HG02973 (cell line): ENCODE measurements around the gene SGMS1.
"Not testable (repeated sequence)": the region's sequence is repeated elsewhere in the genome, so short reads cannot be mapped to it uniquely, and the experiment has no call there.

Experiments
- ATAC-seq: cut with Tn5 transposase; IDR thresholded peaks from one replicate; pipeline ENCODE4 v1.9.1; 2021; ENCODE audit warnings: moderate library complexity; ENCODE audit not compliant: unreplicated experiment

The SGMS1 gene

DNA sequence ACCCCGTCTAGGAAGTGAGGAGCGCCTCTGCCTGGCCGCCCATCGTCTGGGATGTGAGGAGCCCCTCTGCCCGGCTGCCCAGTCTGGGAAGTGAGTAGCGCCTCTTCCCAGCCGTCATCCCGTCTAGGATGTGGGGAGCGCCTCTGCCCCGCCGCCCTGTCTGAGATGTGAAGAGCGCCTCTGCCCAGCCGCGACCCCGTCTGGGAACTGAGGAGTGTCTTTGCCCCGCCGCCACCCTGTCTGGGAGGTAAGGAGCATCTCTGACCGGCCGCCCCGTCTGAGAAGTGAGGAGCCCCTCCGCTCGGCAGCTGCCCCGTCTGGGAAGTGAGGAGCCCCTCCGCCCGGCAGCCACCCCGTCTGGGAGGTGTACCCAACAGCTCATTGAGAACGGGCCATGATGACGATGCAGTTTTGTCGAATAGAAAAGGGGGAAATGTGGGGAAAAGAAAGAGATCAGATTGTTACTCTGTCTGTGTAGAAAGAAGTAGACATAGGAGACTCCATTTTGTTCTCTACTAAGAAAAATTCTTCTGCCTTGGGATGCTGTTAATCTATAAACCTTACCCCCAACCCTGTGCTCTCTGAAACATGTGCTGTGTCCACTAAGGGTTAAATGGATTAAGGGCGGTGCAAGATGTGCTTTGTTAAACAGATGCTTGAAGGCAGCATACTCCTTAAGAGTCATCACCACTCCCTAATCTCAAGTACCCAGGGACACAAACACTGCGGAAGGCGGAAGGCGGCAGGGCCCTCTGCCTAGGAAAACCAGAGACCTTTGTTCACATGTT is 267.9 kb downstream of the SGMS1 start:
- ATAC-seq = not testable (repeated sequence)

DNA sequence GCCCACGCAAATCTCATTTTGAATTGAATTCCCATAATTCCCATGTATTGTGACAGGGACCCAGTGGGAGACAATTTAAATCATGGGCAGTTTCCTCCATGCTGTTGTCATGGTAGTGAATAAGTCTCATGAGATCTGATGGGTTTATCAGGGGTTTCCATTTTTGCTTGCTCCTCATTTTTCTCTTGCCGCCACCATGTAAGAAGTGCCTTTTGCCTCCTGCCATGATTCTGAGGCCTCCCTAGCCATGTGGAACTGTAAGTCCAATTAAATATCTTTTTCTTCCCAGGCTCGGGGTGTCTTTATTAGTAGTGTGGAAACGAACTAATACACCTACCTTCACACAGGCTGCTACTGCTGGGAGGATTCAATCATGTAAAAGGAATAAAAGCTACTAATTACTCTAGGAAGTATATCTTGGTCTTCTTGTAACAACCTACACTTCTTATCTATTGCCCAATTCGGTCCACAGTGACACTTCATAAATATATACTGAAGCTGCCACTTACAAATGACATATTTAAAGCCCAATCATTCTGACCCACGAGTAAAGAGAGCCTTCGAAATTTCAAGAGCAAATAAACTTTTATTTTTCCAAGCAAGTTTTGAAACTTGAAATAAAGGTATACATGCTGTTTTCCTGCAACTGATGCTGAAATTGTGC is 272.1 kb downstream of the SGMS1 start:
- no peak for ATAC-seq

DNA sequence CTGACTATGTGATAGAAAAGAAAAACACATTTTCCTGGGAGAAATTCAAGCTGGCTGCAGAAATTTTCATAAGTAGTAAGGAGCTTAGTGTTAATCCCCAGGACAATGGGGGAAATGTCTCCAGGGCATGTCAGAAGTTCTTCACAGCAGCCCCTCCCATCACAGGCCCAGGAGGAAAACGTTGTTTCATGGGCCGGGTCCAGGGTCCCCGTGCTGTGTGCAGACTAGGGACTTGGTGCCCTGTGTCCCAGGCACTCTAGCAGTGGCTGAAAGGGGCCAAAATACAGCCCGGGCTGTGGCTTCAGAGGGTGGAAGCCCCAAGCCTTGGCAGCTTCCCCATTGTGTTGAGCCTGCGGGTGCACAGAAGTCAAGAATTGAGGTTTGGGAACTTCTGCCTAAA is 273.4 kb downstream of the SGMS1 start:
- ATAC-seq = no peak

- no peak for ATAC-seq
Measured at GRCh38 chr10:50349554-50349953, 274.2 kb downstream of the SGMS1 start.

GRCh38 chr10:50347394-50347802 is 276.4 kb downstream of the SGMS1 start:
- peak; percentile 84 for ATAC-seq

DNA sequence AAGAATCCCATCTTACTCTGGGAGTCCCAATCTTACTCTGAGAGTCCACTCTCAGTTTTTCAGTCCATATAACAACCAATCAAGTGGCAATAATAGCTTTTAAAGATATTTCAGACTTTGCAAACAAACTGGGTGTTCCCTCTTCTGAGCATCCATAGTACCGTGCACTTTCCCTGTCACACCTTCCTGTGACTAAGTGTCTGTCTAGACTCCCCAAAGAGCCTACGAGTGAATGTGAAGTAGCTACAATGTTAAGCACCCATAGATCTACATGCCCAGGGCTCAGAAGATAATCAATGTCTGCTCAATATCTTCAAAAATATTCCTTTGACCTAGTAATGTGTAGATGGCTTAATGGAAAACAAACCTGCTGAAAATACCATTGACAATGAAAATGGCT is 276.8 kb downstream of the SGMS1 start:
- ATAC-seq = no peak

DNA sequence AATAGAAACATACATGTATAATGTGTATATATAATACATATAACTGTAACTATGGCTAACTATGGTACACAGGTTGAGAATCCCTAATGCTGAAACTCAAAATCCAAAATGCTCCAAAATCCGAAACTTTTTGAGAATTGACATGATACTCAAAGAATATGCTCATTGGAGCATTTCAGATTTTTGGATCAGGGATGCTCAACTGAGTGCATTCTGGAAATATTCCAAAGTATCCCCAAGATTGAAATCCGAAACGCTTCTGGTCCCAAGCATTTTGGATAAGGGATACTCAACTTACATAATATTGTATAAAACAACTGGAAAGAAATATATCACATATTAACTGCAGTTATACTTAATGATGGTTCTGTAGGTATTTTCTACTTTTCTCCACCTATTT is 278.2 kb downstream of the SGMS1 start:
- no peak for ATAC-seq

GRCh38 chr10:50343702-50344331 is 279.9 kb downstream of the SGMS1 start:
- ATAC-seq = no peak

DNA sequence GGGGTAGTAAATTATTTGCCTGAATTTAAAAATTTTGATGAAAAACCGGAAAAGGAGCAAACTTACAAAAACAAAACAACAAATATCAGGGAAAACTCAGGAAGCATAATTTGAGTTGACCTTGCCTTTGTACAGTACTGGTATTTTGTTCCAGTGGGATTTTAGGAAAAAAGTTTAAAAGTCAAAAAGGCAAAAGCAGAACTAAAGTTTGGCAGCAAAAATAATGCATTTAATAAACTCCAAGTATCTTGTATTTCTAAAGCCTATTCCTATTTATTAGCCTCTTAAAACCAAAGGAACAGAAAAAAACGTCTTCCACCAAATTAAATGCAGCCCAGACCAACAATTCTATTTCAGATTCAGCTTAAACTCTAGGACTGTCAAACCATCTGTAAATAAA is 281.8 kb downstream of the SGMS1 start:
- ATAC-seq = no peak

DNA sequence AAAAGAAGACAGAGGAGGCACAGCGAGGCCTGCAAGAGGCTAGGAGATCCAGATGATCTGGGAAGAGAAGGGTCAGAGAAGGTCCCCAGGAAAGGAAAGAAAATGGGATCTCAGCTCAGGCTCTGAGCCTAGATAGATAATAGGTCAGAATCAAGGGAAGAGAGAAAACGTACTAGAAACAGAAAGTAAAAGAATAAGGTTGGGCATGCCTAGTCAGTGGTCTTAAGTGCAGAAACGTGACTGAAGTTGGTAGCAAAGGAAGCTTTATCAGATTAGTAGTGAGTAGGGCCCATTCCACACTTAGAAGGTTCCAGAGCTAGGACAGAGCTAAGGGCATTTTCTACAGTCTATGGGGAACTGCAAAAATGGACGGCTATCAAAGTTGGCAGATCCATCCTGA is 287.6 kb downstream of the SGMS1 start:
- ATAC-seq = no peak

GRCh38 chr10:50335397-50335796 is 288.4 kb downstream of the SGMS1 start:
- no peak for ATAC-seq

DNA sequence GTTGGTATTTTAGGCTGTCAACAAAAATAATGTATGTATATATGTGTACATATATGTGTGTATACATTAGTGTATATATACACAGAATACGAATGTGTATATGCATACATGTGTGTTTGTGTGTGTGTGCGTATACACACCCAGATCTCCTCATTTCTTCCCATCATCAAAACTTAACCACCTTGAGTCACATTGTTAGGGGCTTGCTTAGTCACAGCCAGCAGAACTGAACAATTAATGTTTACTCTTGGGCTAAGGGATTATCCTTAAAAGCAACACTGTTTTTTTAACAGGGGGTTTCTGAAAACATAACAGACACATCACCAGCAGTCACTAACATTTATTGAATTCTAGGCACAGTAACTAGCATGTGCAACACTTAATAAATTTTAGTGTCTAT is 289.5 kb downstream of the SGMS1 start:
- no peak for ATAC-seq

- no peak for ATAC-seq
Measured at GRCh38 chr10:50333872-50334271, 289.9 kb downstream of the SGMS1 start.

GRCh38 chr10:50332108-50332842 is 291.5 kb downstream of the SGMS1 start:
- ATAC-seq = no peak

GRCh38 chr10:50331486-50331885 is 292.3 kb downstream of the SGMS1 start:
- ATAC-seq = no peak

- ATAC-seq = no peak
Measured at GRCh38 chr10:50326757-50327701, 296.7 kb downstream of the SGMS1 start.

DNA sequence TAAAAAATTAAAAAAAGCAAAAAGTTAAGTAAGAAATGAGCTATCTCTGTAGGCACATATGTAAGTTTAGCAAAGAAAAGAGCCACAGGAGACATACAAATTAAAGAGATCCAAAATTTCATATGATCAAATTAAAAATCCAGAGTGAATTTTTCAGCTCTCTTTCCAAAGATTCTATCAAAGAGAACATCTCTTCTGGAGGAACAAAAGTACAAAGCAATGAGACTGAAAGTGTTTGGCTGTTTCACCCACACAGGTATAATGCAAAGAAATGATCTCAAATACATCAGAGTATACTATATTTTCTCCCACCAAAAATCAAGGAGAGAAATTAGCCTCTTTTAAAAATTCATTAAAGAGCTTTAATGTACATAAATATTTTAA is 297.6 kb downstream of the SGMS1 start:
- no peak for ATAC-seq

GRCh38 chr10:50325449-50326171 is 298.1 kb downstream of the SGMS1 start:
- ATAC-seq = peak; percentile 59

- no peak for ATAC-seq
Measured at GRCh38 chr10:50324680-50325393, 298.9 kb downstream of the SGMS1 start.
